T follicular helper cell (primary cell): ENCODE results near the gene TMEM147.

Experiments used
- DNase-seq: peaks from one replicate; pipeline ENCODE4 v3.0.0-alpha.2; 2020; ENCODE audit warnings: low read depth

TMEM147 gene

GRCh38 chr19:35546532-35546931, 1.1 kb downstream of the TMEM147 start:
- DNase-seq, result no peak

GRCh38 chr19:35549174-35549788, 3.9 kb downstream of the TMEM147 start:
- DNase-seq, result peak; percentile 32

GRCh38 chr19:35549879-35550523, 4.6 kb downstream of the TMEM147 start:
- no peak for DNase-seq

- no peak for DNase-seq
These were observed 5.8 kb downstream of the TMEM147 start for GRCh38 chr19:35551091-35551810.

- no peak for DNase-seq
These were observed 7.3 kb downstream of the TMEM147 start for GRCh38 chr19:35552534-35553384.

GRCh38 chr19:35553385-35554000, 8.1 kb downstream of the TMEM147 start:
- no peak for DNase-seq

- DNase-seq, result no peak
These were observed 8.7 kb downstream of the TMEM147 start for GRCh38 chr19:35554076-35554475.

- DNase-seq, result no peak
These were observed 10.0 kb downstream of the TMEM147 start for GRCh38 chr19:35555301-35556005.

- no peak for DNase-seq
These were observed 10.7 kb downstream of the TMEM147 start for GRCh38 chr19:35556025-35556590.

- no peak for DNase-seq
These were observed 11.6 kb downstream of the TMEM147 start for GRCh38 chr19:35556846-35557538.

- DNase-seq, result peak; percentile 29
These were observed 12.3 kb downstream of the TMEM147 start for GRCh38 chr19:35557539-35558399.

GRCh38 chr19:35558400-35559280, 13.2 kb downstream of the TMEM147 start:
- DNase-seq, result no peak

GRCh38 chr19:35559281-35559659, 13.8 kb downstream of the TMEM147 start:
- DNase-seq, result no peak

GRCh38 chr19:35559781-35560180, 14.4 kb downstream of the TMEM147 start:
- no peak for DNase-seq

- DNase-seq, result no peak
These were observed 14.8 kb downstream of the TMEM147 start for GRCh38 chr19:35560271-35560670.

GRCh38 chr19:35560677-35561076, 15.3 kb downstream of the TMEM147 start:
- no peak for DNase-seq

GRCh38 chr19:35561436-35561835, 16.0 kb downstream of the TMEM147 start:
- no peak for DNase-seq

- no peak for DNase-seq
These were observed 16.9 kb downstream of the TMEM147 start for GRCh38 chr19:35562336-35562735.
